ENCODE data around the gene AGRP. TPM values are rescaled to one million over a fixed set of nuclear protein-coding genes. Genes with fewer than 3 reads are reported as not detected.
A peak's percentile ranks its signal among the peaks of the same experiment; 100 is the strongest.

AGRP gene
- total RNA-seq, 1 experiment from 2014 or later = not detected

DNA sequence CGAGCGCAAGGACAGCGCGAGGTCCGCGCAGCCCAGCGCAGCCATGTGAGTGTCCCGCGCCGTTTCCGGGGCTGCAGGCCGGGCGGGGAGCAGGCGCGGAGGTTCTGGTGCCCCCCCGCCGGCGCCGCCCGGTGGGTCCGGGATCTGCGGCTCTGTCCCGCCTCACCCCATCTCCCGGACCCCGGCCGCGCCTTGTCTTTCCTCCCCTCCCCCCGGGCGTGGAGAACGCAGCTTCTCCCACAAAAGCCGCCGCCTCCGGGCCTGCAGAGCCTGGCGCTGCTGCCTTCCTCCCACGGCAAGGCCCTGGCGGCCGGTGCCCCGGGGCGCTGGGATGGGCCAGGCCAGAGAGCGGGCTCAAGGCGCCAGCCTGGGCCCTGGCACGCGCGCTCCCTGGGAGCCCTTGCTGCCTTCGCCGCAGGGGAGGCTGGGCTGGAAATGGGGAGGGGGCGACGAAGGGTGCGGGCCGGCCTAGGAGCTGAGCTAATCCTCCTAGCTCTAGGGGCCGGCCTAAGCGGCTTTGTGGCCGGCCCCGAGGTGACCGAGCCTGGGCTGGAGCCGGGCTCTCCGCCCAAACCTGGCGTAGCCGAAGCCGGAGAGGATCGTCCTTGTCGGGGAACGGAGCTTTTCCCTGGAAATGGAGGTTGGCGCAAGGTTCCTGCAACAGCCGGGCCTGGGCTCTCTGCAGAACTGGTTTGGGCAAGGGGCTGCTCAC lies 45.7 kb upstream of the AGRP start:
- no peak overlapping the region for H2BK120ac ChIP-seq (ENCODE audit: low read depth, low read length, poor library complexity, severe bottlenecking)
- peaks cover 10 to 11% of the 10 kb centered on the region in 2 experiments for H3K4me1 Mint-ChIP-seq

More for the DNA sequence above, 45.7 kb upstream of the AGRP start:
- Histone ChIP-seq H3K27me3 (ENCODE audit: insufficient read depth, low read length) (peaks cover 57% of the 10 kb centered on the region; the same call in 1 of the 2 replicates), H4K8ac (replicated peaks; ENCODE audit: insufficient read length, low read depth, low read length) (no peak overlapping the region), H3K18ac (ENCODE audit: insufficient read length, low read depth, low read length) (no peak overlapping the region), H3K79me2 (ENCODE audit: insufficient read depth, low read length) (no peaks in the 10 kb centered on the region), H2BK15ac (ENCODE audit: low read depth, low read length) (no peak overlapping the region), H2BK12ac (ENCODE audit: insufficient read length, low read depth, low read length) (no peak overlapping the region), H3K56ac (ENCODE audit: insufficient read length, low read depth, low read length) (no peak overlapping the region), H2AK5ac (ENCODE audit: insufficient read length, low read length) (no peak overlapping the region), H4K20me1 (ENCODE audit: control insufficient read depth, insufficient read depth, insufficient read length) (no peaks in the 10 kb centered on the region), H4K5ac (ENCODE audit: insufficient read length, low read depth, low read length) (no peak overlapping the region), H4K91ac (ENCODE audit: insufficient read length, low read depth, low read length) (no peak overlapping the region), H3K14ac (ENCODE audit: insufficient read depth, low read length) (0 out of 2 replicates have a peak overlapping the region, but pooled peaks have one; percentile 1), H3K4ac (ENCODE audit: low read depth, low read length) (no peak overlapping the region), H2BK20ac (ENCODE audit: low read depth, low read length, poor library complexity, severe bottlenecking) (no peak overlapping the region), H2BK5ac (ENCODE audit: insufficient read length, low read length) (no peak overlapping the region), H3K27ac (ENCODE audit: insufficient read length, low read depth, low read length) (no peak overlapping the region), H3T11ph (ENCODE audit: low read length) (no peak overlapping the region), H3K79me1 (ENCODE audit: insufficient read depth, low read depth, low read length, poor library complexity, severe bottlenecking) (no peaks in the 10 kb centered on the region), H3K9ac (ENCODE audit: extremely low read depth, insufficient read length, low read length) (no peak overlapping the region), H2AFZ (ENCODE audit: low read length) (no peak overlapping the region), H3K23me2 (ENCODE audit: insufficient read length, low read depth, low read length, poor library complexity, severe bottlenecking) (peaks cover 18% of the 10 kb centered on the region), H3K9me3 (ENCODE audit: control insufficient read depth, low read depth, low read length) (no peaks in the 10 kb centered on the region), H3K4me2 (ENCODE audit: insufficient read depth, insufficient read length, low read length) (peak overlapping the region; percentile 82), H3K23ac (ENCODE audit: insufficient read length, low read depth, low read length) (no peak overlapping the region), H3K4me1 (ENCODE audit: insufficient read depth, low read length) (no peaks in the 10 kb centered on the region; the same call in 1 of the 2 replicates)
- no peak for DNase-seq
- Mint-ChIP-seq H3K9me3 (peaks cover 0 to 4% of the 10 kb centered on the region in 2 experiments; a peak in 1 of 5 replicates), H3K36me3 (ENCODE audit: insufficient read depth in 1 of 3, low read depth in 3 of 3) (no peaks in the 10 kb centered on the region), H3K27me3 (ENCODE audit: low read depth) (peaks cover 92% of the 10 kb centered on the region), H3K27ac (no peak overlapping the region), H3K4me3 (peak overlapping the region; percentile 58 to 83)
- no CpG with 5 or more reads among the region's 65 CpGs for WGBS (ENCODE audit: extremely low coverage, insufficient read length, low lambda C conversion rate)
- TF ChIP-seq CTCF (conservative IDR thresholded peaks at IDR 0.05) = no peak
